ENCODE results near the gene DYRK1A.
"Not testable (repeated sequence)": the region's sequence is repeated elsewhere in the genome, so short reads cannot be mapped to it uniquely, and the experiment has no call there.

Gene DYRK1A

DNA sequence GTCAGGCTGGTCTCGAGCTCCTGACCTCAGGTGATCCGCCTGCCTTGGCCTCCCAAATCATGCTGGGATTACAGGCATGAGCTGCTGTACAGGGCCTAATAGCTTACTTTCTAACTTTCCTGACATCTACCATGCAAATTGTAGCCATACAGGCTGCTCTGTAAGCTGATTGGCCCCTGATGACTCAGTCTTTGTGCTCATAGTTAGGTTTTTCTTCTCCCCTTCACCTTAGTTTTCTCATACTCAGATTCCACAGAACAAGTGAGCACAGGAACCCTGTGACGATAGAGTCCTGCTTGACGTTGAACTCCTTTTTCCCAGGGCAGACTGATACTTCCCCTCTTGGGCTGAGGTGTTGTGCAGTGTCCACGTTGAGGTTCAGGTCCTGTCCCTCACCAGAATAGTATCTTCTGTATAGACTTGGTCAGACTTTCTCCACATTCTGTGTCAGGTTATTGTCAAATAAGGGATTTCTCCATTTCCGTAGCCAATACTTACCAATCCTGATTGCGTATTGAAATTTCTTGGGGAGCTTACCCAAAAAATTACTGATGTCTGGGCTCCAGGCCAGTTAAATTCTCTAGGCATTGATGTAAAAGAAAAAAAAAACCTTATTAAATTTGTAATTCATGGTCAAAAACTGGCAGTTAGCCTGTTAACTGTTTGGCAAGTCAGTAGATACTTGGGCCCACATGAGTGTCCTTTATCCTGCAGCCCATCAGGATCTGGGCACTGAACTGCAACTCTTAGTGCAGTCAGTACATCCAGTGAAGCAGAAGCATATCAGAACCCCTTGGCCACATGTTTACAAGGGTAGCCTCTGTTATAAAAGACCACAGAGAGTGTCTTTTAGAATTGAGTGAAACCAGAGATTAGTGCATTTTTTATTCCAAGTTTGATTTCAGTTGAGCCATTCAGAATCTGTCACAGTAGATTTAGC, 118.2 kb downstream of the DYRK1A start:
- no peak for DNase-seq (ENCODE audit: low read depth)

DNA sequence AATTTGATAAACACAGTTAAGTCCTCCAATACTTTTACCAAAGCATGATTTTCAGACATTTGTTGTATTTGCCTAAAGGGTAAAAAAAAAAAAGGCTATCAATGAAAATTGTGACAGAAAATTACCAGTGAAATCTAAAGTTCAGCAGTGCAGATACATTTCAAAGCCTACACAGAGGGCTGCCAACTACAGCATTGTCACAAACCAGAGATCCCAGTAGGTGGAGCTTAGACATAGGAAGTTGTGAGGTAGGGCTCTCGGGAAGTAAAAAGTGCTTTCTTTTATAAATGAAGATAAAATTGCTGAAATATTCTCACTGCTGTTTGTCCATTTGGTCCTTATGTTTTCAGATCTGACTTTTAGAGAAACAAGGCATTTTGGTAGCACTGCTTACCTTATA, 123.0 kb downstream of the DYRK1A start:
- no peak for DNase-seq (ENCODE audit: low read depth)

DNA sequence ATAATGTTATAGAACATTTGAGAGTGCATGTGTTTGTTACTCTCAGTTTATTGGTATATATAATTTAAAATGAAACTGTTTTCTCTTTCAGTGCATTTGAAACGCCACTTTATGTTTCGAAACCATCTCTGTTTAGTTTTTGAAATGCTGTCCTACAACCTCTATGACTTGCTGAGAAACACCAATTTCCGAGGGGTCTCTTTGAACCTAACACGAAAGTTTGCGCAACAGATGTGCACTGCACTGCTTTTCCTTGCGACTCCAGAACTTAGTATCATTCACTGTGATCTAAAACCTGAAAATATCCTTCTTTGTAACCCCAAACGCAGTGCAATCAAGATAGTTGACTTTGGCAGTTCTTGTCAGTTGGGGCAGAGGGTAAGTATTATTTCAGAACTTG, 123.5 kb downstream of the DYRK1A start:
- DNase-seq (ENCODE audit: low read depth): no peak

DNA sequence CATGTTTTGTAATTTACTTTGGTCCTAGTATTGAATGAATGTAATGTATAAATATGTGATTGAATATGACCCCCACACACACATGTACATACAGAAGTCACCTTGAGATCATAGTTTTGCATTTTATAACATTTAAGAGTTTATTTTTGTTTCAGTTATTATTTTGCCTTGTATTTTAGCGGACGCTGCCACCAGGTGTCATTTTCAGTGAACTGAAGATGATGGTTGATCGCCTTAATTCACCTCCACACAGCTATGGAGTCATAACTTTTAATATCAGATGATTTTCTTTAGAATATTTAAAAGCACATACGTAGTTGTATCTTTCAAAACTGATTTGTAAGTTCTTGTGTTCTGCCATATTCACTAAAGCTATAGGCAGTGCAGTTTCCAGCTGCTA, 130.4 kb downstream of the DYRK1A start:
- DNase-seq (ENCODE audit: low read depth): no peak

DNA sequence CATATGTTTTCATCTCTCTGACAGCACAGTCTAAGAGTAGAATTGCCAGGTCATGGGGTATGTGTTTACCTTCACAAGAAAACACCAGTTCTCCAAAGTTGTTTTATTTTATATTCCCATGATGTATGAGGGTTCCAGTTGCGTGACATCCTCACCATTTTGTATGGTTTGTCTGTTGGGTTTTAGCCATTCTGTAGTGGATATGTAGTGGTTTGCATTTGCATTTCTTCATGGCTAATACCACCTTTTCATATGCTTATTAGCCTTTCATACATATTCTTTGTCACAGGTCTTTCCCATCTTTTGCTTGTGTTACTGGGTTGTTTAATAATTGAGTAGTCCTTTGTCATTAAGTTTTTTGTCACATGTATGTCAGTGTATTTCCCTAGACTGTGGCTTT, 132.1 kb downstream of the DYRK1A start:
- DNase-seq (ENCODE audit: low read depth): no peak

DNA sequence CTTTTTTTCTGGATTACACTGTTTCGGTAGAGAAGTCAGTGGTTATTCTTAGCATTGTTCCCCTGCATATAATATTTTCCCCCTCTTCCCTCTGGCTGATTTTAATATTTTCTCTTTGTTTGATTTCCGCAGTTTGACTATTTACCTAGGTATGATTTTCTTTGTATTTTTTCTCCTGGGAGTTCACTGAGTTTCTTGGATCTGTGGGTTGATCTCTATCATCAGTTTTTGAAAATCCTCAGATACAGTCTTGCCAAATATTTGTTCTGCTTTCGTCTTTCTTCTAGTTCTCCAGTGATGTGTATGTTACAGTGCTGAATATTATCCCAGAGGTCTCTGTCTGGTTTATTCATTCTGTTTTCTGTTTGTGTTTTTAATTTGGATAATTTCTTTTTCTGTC, 136.4 kb downstream of the DYRK1A start:
- no peak for DNase-seq (ENCODE audit: low read depth)

DNA sequence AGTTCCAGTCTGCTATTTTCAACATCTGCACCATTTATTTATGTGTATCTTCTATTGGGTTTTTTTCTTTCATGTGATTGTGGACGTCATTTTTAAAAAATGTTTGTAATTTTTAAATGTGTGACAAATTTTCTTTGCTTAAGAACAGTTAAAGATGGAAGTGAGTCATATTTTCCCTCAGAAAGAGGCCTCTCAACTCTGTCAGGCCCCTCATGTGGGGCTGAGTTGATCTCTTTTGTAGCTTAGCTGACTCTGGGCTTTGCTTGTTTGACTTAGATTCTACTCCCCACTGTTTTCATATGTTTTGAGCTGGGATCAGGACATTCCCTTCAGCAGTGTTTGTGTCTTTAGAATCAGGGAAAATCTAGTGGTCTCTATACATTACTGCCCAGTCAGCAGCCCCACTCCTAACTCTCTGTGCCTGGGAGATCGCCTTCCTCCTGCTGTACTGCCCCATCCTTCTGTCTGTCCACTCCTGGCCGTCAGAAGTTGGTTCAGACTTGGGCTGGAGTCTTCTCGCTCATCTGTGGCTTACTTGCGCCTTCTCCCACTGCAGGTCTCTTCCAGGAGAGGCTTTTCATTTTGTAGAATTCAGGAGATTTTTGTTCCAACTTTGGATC, 137.4 kb downstream of the DYRK1A start:
- DNase-seq (ENCODE audit: low read depth): no peak

DNA sequence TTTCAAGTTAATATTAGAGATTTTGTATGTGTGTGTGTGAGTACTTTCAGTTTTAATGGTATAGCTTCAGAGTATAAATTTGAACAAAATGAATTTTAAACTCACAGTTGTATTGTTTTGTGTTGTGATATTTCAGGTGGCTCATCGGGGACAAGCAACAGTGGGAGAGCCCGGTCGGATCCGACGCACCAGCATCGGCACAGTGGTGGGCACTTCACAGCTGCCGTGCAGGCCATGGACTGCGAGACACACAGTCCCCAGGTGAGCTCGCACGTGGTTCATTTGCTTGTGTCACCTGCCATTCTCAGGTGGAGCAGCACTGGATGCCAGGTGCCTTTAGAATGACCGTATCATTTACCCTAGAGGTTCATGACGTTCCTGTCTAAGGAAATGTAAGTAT, 139.4 kb downstream of the DYRK1A start:
- DNase-seq (ENCODE audit: low read depth): no peak

DNA sequence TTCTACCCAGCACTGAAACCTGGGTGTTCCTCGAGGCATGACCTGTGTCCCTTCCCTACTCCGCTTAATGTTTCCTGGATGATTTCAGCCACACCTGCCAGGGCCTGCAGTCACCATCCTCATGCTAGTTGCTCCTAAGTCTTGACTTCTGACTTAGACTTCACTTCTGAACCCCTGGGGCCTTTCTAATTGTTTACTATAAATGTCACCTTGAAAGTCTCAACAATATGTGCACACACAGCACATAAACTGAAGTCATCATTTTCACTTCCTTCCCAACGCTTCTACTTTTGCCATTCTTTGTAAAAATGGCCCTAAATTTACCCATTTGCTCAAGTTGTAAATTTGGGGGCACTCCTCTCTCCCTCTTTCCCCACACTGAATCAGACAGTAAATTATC, 141.1 kb downstream of the DYRK1A start:
- DNase-seq (ENCODE audit: low read depth): no peak

DNA sequence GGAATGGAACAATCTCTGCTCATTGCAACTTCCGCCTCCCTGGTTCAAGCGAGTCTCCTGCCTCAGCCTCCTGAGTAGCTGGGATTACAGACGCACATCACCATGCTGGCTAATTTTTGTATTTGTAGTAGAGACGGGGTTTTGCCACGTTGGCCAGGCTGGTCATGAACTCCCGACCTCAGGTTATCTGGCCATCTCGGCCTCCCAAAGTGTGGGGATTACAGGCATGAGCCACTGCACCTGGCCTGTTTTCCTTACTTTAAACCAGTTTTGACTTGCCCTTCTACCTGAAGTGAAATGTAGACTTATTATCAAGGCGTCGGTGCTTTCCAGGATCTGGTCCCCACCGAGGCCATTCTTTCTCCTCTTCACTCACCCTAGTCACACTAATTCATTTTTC, 141.8 kb downstream of the DYRK1A start:
- DNase-seq (ENCODE audit: low read depth): no peak

DNA sequence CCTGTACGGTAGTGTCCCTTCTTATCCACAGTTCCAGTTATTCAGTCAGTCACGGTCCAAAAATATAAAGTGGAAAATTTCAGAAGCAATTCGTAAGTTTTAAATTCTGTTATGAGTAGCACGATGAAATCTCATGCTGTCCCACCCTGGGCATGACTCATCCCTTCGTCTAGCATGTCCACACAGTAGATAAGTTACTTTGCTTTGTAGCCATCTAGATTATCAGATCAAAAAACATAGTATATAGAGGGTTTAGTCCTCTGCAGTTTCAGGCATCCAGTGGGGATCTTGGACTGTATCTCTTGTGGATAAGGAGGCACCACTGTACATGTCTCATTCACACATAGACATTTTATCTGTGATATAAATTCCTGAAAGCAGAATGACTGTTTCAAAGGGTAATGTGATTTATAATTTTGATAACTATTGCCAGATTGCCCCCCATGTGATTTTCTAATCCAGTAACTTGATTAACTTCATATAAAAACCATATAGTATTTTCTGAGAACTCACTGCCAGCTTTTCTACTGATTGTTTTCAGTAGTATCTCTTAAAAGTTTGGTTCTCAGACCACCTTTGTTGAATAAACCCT, 143.3 kb downstream of the DYRK1A start:
- no peak for DNase-seq (ENCODE audit: low read depth)

DNA sequence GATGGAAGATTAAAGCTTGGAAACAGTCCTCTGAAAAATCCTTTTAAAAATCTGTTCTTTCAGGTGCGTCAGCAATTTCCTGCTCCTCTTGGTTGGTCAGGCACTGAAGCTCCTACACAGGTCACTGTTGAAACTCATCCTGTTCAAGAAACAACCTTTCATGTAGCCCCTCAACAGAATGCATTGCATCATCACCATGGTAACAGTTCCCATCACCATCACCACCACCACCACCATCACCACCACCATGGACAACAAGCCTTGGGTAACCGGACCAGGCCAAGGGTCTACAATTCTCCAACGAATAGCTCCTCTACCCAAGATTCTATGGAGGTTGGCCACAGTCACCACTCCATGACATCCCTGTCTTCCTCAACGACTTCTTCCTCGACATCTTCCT, 145.3 kb downstream of the DYRK1A start:
- no peak for DNase-seq (ENCODE audit: low read depth)

DNA sequence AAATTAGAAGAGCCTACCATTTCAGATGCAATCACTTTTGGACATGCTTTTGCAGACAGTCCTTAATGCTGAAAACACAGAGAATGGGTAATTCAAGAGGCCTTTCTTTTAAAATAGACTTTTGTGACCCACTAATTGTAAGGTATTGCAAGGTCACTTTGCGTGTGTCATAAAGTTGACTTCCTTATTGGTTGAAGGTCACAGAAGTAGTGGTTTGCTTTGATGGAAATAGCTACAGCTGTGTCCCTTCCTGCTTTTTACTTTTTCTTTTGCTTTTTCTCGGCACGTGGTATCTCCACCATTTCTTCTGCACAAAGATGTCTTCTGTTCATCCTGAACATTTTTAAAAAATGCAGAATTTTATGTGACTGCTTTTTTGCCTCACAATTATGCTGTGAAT, 146.8 kb downstream of the DYRK1A start:
- DNase-seq (ENCODE audit: low read depth): no peak

DNA sequence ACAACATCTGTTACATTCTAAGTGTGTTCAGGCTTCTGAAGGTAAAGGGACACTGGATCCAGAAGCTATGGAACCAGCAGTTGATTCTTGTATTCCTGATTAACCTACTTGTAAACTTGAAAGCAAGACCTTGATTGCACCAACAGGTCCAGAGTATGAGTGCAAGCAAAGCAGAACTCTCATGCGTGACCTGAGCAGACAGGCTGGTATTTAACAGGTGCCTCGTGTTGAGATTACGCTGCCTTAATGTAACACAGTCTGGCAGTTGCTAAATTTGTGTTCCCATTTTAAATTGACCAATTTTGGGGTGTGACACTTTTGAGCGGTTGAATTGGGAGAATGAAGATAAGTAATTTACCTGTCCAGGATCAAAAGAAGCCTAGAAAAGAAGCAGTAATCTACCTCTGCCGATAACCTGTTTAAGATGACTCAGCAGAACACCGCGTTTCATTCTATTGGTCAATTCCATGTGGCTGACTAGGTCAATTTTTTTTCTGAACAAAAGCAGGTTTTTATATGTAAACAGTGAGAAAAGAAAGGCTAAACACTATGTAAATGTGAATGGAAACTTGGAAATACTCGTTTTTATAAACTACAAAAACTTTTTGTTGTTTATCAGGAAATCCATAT, 147.6 kb downstream of the DYRK1A start:
- DNase-seq (ENCODE audit: low read depth): no peak

DNA sequence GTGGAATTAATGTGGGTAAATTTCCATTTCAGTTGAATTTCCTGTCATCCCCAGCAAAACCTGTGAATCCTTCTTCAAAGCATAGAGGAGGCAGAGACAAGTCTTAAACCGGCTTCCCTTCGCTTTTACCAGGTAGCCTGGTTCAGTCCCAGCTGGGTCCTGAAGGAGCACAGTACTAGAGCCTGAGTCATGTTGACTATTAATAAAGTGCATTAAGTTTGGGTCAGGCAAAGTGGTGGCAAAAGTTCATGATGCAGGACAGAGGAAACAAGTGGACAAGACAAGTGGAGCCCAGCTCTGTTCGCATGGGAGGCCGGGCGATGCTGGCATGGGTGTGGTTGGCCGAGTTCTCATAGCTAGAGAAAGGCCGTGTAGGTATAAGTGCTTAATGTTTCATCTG, 150.4 kb downstream of the DYRK1A start:
- DNase-seq (ENCODE audit: low read depth): no peak

DNA sequence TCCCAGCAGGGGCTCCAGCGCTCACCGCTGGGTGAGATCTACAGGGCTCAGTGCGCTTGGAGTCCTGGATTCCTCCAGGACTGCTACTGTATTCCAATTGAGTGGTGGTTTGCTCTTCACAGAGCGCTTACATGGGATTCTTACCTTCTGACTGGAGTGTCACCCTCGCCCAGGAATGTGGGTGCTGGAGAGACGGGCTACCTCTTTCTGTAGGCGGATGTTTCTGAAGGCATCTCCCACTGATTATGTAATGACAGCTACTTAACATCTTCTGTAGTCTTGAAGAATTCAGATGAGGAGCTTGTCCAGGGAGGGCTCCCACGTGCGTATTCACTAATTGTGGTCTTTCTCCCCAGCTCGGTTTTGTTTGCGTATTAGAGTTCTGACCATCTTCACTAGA, 154.2 kb downstream of the DYRK1A start:
- DNase-seq (ENCODE audit: low read depth): no peak

DNA sequence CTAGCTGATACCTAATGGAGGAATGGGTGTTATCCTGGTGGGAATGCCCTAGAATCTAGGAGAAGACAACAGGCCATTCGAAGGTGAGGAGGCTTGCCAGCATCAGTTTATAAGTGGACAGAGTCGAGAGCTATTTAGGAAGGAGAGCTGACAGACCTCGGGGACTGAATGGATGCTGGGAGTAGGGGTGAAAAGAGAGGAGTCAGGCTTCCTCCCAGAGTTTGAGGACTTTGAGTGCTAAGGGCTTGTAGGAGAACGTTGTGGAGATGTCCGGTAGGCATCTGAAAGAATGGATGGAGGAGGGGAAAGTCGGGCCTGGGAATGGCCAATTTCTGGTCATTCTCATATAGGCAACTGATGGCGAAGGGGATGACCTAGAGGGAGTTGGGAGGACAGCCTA, 155.1 kb downstream of the DYRK1A start:
- no peak for DNase-seq (ENCODE audit: low read depth)

DNA sequence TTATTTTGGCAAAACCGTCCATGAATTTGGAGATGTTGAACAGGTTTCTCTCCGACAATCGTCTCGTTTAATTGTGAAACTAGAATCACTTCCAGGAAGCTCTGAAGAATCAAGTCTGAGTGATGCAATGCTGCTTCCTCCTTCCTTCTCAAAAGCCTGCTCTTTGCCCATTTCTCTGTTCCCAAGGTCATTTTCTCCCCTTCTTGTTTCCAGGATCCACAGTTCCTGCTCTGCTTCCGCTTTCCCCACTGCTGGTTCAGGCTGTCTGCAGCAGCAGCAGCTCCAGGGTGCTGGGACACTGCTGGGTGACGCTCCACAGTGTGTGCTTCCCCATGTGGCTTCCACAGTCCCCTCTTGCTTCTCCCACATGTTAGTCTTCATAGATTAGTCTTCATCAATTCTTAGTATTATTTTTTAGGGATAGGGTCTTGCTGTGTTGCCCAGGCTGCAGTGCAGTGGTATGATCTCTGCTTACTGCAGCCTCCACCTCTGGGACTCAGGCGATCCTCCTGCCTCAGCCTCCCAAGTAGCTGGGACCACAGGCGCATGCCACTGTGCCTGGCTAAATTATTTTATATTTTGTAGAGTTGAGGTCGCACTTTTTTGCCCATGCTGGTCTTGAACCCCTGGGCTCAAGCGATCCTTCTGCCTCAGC, 156.2 kb downstream of the DYRK1A start:
- DNase-seq (ENCODE audit: low read depth): no peak

DNA sequence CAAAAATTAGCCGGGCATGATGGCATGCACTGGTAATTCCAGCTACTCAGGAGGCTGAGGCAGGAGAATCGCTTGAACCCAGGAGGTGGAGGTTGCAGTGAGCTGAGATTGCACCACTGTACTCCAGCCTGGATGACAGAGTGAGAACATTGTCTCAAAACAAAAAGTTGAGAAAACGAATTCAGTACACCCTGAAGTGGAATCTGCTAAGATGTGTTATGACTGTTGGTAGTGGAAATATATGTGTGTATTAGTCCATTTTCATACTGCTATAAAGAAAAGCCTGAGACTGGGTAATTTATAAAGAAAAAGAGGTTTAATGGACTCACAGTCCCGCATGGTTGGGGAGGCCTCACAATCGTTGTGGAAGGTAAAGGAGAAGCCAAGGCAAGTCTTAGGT, 158.4 kb downstream of the DYRK1A start:
- not testable (repeated sequence) for DNase-seq (ENCODE audit: low read depth)

DNA sequence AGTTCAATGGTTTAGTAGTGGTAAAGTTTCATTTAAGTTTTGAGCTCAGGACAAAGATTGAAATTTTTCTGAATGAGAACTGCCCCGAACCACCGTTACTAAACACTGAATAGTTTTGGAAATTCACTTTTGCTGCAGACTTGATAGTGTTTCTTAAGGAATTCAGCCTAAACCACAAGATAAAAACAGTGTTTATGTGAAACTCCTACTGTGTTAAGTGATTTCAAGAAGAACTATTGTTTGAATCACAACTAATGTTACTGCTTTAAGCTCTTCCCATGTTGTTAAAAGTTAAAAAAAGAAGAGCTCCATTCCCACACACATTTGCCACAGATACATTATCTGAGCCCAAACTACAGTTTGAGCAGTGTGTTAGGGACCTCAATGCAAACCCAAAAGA, 159.2 kb downstream of the DYRK1A start:
- no peak for DNase-seq (ENCODE audit: low read depth)

DNA sequence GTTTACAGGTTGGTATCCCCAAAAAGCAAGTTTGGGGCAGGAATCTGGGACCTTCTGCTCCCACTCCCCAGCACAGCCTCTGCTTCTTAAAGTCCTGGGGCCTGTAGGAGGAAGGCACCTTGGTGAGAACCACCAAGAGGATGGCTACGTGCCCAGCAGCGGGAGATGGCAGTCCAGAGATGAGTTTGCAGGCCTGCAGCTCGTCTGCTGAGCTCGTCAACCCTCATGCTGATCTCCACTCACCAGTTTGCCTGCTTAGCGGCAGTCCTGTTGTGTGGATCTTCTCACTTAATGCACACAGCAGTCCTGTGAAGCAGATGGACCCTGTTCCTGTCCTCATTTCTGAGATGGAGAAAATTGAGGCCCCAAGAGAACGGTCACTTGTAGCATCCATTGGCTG, 160.5 kb downstream of the DYRK1A start:
- DNase-seq (ENCODE audit: low read depth): no peak

DNA sequence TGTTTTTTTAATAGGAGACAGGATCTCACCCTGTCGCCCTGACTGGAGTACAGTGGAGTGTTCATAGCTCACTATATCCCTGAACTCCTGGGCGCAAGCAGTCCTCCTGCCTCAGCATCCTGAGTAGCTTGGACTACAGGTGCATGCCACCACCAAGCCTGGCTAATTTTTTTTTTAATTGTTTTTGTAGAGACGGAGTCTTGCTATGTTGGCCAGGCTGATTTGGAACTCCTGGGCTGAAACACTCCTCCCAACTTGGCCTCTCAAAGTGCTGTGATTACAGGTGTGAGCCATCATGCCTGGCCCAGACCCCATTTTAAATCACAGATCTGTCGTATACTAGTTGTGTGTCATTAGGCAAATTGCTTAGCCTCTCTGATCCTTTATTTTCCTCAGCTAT, 161.1 kb downstream of the DYRK1A start:
- no peak for DNase-seq (ENCODE audit: low read depth)
